ENCODE data around the gene E2F4. TPM values are rescaled to one million over a fixed set of nuclear protein-coding genes. Genes with fewer than 3 reads are reported as not detected.
A peak's percentile ranks its signal among the peaks of the same experiment; 100 is the strongest.

Gene E2F4
- total RNA-seq, 1 experiment from 2014 or later = 114 TPM

DNA sequence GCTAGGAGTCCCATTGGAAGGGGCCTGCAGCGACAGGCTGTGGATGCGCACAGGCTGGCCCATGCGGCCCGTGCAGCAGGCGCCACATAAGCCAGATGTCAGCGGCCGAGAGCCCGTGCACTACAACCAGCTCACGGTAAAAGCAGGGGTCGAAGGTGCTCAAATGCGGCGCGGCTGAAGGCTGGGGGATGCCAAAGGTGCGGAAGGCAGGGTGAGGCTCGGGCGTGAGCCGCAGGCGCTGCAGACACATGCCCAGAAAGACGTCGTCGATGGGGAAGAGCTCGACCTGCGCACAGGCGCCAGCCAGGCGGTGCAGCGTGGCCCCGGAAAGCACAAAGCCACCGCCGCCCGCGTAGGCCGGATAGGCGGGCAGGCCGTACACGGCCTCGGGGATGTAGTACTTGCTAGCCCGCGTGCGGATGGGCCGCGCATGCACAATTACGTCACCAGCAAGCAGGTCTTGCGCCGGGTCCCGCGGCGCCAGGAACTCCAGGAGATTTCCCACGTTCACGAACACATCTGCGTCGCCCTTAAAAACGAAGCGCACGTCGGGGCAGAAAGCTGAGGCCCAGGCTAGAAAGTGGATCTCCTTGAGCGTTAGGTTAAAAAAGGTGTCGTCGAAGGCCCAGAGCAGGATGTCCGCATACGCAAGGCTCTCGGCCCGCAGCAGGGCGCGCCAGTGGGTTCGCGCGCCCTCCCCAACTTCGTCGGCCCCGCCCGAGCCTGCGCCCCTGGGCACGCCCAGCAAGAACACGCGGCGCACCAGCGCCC, 42.5 kb upstream of the E2F4 start:
- peaks cover 3 to 18% of the 10 kb centered on the region in 2 experiments; a peak in 3 of 4 replicates for H3K4me1 ChIP-seq (ENCODE audit: control insufficient read depth in 1 of 2, insufficient read depth in 2 of 2, low read length in 2 of 2)
- TF ChIP-seq TCF7L2 (IDR thresholded peaks at IDR 0.05; ENCODE audit: borderline replicate concordance, extremely low read depth, insufficient read depth, insufficient read length) (no peak), FOSL1 (IDR thresholded peaks at IDR 0.05; ENCODE audit: low read depth) (no peak), CEBPB (IDR thresholded peaks at IDR 0.05; ENCODE audit: low read depth) (no peak), CBX3 (IDR thresholded peaks at IDR 0.05; ENCODE audit: low read depth) (no peak), JUND (IDR thresholded peaks at IDR 0.05) (no peak), YY1 (IDR thresholded peaks at IDR 0.05; ENCODE audit: extremely low read depth, insufficient replicate concordance, low read depth, low read length) (no peak), RAD21 (IDR thresholded peaks at IDR 0.05; ENCODE audit: low read depth) (no peak), SP1 (IDR thresholded peaks at IDR 0.05; ENCODE audit: low read depth) (no peak), EZH2 (IDR thresholded peaks at IDR 0.05) (no peak)
- TF ChIP-seq, protein P1, sequence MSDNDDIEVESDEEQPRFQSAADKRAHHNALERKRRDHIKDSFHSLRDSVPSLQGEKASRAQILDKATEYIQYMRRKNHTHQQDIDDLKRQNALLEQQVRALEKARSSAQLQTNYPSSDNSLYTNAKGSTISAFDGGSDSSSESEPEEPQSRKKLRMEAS (IDR thresholded peaks at IDR 0.05) = no peak
- TF ChIP-seq, protein P2, sequence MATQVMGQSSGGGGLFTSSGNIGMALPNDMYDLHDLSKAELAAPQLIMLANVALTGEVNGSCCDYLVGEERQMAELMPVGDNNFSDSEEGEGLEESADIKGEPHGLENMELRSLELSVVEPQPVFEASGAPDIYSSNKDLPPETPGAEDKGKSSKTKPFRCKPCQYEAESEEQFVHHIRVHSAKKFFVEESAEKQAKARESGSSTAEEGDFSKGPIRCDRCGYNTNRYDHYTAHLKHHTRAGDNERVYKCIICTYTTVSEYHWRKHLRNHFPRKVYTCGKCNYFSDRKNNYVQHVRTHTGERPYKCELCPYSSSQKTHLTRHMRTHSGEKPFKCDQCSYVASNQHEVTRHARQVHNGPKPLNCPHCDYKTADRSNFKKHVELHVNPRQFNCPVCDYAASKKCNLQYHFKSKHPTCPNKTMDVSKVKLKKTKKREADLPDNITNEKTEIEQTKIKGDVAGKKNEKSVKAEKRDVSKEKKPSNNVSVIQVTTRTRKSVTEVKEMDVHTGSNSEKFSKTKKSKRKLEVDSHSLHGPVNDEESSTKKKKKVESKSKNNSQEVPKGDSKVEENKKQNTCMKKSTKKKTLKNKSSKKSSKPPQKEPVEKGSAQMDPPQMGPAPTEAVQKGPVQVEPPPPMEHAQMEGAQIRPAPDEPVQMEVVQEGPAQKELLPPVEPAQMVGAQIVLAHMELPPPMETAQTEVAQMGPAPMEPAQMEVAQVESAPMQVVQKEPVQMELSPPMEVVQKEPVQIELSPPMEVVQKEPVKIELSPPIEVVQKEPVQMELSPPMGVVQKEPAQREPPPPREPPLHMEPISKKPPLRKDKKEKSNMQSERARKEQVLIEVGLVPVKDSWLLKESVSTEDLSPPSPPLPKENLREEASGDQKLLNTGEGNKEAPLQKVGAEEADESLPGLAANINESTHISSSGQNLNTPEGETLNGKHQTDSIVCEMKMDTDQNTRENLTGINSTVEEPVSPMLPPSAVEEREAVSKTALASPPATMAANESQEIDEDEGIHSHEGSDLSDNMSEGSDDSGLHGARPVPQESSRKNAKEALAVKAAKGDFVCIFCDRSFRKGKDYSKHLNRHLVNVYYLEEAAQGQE (IDR thresholded peaks at IDR 0.05; ENCODE audit: low read depth) = no peak
- TF ChIP-seq, protein P3, sequence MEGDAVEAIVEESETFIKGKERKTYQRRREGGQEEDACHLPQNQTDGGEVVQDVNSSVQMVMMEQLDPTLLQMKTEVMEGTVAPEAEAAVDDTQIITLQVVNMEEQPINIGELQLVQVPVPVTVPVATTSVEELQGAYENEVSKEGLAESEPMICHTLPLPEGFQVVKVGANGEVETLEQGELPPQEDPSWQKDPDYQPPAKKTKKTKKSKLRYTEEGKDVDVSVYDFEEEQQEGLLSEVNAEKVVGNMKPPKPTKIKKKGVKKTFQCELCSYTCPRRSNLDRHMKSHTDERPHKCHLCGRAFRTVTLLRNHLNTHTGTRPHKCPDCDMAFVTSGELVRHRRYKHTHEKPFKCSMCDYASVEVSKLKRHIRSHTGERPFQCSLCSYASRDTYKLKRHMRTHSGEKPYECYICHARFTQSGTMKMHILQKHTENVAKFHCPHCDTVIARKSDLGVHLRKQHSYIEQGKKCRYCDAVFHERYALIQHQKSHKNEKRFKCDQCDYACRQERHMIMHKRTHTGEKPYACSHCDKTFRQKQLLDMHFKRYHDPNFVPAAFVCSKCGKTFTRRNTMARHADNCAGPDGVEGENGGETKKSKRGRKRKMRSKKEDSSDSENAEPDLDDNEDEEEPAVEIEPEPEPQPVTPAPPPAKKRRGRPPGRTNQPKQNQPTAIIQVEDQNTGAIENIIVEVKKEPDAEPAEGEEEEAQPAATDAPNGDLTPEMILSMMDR (IDR thresholded peaks at IDR 0.05 in 2 of 3, conservative IDR thresholded peaks at IDR 0.05 in 1 of 3; ENCODE audit: borderline replicate concordance in 1 of 3, insufficient read depth in 1 of 3, low read depth in 2 of 3, low read length in 2 of 3) = no peak
- no peak overlapping the region for H3K9ac ChIP-seq (ENCODE audit: low read length)
- no peaks in the 10 kb centered on the region for H3K9me3 ChIP-seq (ENCODE audit: control insufficient read depth in 1 of 2, insufficient read depth in 1 of 2, low read depth in 1 of 2, low read length in 2 of 2)
- H3K27ac ChIP-seq (ENCODE audit: low read depth, low read length) = peak overlapping the region; percentile 66; the same call in 1 of the 2 replicates
- ChIA-PET CTCF (interaction anchor here (0.5 kb wide), 1 partner anchor 29 kb away, joined by 4 read pairs; no protein-coding TSS in a partner anchor), RAD21 (ENCODE audit: low non-redundant PET in 1 of 2, low total read pairs in 2 of 2, uncharacterized antibody in 2 of 2, unreplicated experiment in 2 of 2) (interaction anchor here in 1 of 2 experiments (1.1 kb wide), 1 partner anchor 131 kb away, joined by 4 read pairs; no protein-coding TSS in a partner anchor), POLR2A (no interaction called here)
- no TSS peak for BruUV-seq (replicated peaks)
- H3K4me2 ChIP-seq (ENCODE audit: low read length) = no peak overlapping the region
- intact Hi-C loops (cut with micrococcal nuclease) = no loop called here
- DNase-seq (ENCODE audit: low read depth, low spot score) (no peak), ATAC-seq (no peak)
- no peak overlapping the region for H2AFZ ChIP-seq (ENCODE audit: low read depth, low read length, poor library complexity, severe bottlenecking)
- no peaks in the 10 kb centered on the region for H3K79me2 ChIP-seq (ENCODE audit: insufficient read depth, low read length)
- no peaks in the 10 kb centered on the region for H4K20me1 ChIP-seq (ENCODE audit: insufficient read depth)
- no peaks in the 10 kb centered on the region for H3K9me2 ChIP-seq (ENCODE audit: insufficient read depth)
- H3K4me3 ChIP-seq (replicated peaks in 1 of 2; ENCODE audit: low read depth in 1 of 2, low read length in 2 of 2) = no peak overlapping the region
- H3K27me3 ChIP-seq (ENCODE audit: insufficient read depth, low read length) = no peaks in the 10 kb centered on the region
- H3K36me3 ChIP-seq (ENCODE audit: control insufficient read depth in 1 of 2, insufficient read depth in 2 of 2, low read length in 2 of 2) = peaks cover 16 to 26% of the 10 kb centered on the region in 2 experiments; a peak in 3 of 4 replicates

Data from HCT116 (cell line).